ENCODE results near the gene APOBEC3A. TPM values are rescaled to one million over a fixed set of nuclear protein-coding genes. Genes with fewer than 3 reads are reported as not detected.
A peak's percentile ranks its signal among the peaks of the same experiment; 100 is the strongest.
"Not testable (repeated sequence)": the region's sequence is repeated elsewhere in the genome, so short reads cannot be mapped to it uniquely, and the experiment has no call there.

The APOBEC3A gene
- total and polyA plus RNA-seq, 2 experiments from 2014 or later = not detected

DNA sequence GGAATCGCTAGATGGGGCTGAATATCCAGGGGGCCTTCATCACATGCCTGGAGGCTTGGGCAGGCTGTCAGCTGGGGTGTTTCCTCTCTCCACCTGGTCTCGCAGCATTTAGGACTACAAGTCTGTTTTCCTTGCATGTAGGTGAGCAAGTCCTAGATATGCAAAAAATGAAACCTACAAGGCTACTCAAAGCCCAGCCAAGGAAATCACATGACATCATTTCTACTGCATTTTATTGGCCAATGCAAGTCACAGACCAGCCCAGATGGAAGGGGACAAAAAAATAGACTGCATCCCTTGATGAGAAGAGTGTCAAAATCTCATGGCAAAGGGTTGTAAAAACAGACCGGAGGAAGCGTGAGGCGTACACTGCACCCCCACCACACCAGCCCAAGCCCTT, 15.1 kb downstream of the APOBEC3A start:
- no peak for DNase-seq (ENCODE audit: low read depth in 1 of 2, low spot score in 1 of 2)
- H3K27me3 ChIP-seq = no peaks in the 10 kb centered on the region
- TF ChIP-seq, protein P1, sequence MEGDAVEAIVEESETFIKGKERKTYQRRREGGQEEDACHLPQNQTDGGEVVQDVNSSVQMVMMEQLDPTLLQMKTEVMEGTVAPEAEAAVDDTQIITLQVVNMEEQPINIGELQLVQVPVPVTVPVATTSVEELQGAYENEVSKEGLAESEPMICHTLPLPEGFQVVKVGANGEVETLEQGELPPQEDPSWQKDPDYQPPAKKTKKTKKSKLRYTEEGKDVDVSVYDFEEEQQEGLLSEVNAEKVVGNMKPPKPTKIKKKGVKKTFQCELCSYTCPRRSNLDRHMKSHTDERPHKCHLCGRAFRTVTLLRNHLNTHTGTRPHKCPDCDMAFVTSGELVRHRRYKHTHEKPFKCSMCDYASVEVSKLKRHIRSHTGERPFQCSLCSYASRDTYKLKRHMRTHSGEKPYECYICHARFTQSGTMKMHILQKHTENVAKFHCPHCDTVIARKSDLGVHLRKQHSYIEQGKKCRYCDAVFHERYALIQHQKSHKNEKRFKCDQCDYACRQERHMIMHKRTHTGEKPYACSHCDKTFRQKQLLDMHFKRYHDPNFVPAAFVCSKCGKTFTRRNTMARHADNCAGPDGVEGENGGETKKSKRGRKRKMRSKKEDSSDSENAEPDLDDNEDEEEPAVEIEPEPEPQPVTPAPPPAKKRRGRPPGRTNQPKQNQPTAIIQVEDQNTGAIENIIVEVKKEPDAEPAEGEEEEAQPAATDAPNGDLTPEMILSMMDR (IDR thresholded peaks at IDR 0.05; ENCODE audit: low read depth, low read length) = no peak
- no peak overlapping the region for H3K27ac ChIP-seq
- no peak overlapping the region for H3K4me3 ChIP-seq
- H3K4me1 ChIP-seq (ENCODE audit: low read depth) = no peaks in the 10 kb centered on the region
- no peaks in the 10 kb centered on the region for H3K9me3 ChIP-seq (ENCODE audit: low read depth)
- no peaks in the 10 kb centered on the region for H3K36me3 ChIP-seq

DNA sequence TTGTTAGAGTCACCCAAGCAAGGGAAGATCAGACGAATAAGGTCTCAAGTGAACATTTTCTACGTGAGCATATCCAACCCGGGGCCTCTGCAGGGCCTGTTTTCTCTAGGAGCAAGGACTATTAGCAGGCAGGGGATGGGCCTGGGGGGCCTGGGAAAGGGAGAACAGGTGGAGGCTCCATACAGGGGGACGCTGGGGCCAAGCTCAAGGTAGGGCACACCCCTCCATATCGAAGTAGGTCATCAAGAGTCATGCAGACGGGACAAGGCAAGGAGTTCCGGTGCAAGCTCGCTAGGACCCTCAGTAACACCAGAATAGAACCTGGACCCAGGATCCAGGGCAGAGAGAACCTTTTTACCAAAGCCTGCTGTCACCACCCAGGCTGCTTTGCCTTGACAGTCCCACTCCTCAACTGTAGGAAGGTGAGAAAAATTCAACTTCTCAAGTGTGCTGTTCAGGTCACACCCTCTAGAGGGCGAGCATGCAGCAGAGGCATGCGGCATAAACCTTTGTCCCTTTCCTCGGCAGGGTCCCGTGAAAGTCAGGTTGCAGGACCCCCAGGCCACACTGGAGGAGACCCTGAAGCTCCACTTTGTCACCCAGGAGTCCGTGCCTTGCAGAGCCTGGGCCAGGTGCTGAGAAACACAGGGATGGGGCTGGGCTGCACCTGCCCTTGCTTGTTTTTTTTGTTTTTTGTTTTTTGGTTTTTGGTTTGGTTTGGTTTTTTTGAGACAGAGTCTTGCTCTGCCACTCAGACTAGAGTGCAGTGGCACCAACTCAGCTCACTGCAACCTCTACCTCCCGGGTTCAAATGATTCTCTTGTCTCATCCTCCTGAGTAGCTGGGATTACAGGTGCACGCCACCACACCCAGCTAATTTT, 16.1 kb downstream of the APOBEC3A start:
- no peaks in the 10 kb centered on the region for H3K36me3 ChIP-seq
- TF ChIP-seq, protein P1 (IDR thresholded peaks at IDR 0.05; ENCODE audit: low read depth, low read length) = peak; percentile 86
- no peaks in the 10 kb centered on the region for H3K4me1 ChIP-seq (ENCODE audit: low read depth)
- H3K27ac ChIP-seq = no peak overlapping the region
- no peak overlapping the region for H3K4me3 ChIP-seq
- DNase-seq (ENCODE audit: low read depth in 1 of 2, low spot score in 1 of 2) = peak; percentile 40 to 69
- H3K27me3 ChIP-seq = no peaks in the 10 kb centered on the region
- H3K9me3 ChIP-seq (ENCODE audit: low read depth) = no peaks in the 10 kb centered on the region

DNA sequence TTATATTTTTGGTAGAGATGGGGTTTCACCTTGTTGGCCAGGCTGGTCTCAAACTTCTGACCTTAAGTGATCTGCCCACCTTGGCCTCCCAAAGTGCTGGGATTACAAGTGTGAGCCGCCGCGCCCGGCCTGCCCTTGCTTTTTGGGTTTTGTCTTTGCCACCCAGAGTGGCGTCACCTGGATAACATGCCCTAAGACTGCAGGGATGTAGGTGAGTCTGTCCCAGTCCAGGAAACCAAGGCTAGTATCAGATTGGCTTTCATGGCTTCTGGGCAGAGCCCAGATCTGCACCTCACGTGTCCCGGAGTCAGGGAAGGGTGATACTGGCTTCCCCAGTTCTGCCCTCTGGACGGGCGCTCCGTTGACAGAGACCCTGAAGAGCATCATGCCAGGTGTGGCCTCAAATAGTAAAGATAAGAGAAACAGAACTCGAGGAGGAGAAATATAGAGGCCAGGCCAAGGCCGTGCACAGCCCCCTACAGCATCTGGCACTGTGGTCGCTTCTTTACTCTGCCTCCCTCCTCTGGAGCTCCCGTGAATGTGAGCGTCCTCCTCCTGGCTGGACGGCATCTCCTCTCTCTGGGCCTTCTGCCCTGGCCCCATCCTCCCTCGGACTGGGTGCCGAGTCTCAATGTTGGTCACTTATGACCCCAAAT, 16.9 kb downstream of the APOBEC3A start:
- TF ChIP-seq, protein P1 (IDR thresholded peaks at IDR 0.05; ENCODE audit: low read depth, low read length) = no peak
- Histone ChIP-seq H3K36me3 (no peaks in the 10 kb centered on the region), H3K9me3 (ENCODE audit: low read depth) (no peaks in the 10 kb centered on the region), H3K27me3 (no peaks in the 10 kb centered on the region), H3K4me3 (no peak overlapping the region), H3K4me1 (ENCODE audit: low read depth) (no peaks in the 10 kb centered on the region), H3K27ac (no peak overlapping the region)
- no peak for DNase-seq (ENCODE audit: low read depth in 1 of 2, low spot score in 1 of 2)

DNA sequence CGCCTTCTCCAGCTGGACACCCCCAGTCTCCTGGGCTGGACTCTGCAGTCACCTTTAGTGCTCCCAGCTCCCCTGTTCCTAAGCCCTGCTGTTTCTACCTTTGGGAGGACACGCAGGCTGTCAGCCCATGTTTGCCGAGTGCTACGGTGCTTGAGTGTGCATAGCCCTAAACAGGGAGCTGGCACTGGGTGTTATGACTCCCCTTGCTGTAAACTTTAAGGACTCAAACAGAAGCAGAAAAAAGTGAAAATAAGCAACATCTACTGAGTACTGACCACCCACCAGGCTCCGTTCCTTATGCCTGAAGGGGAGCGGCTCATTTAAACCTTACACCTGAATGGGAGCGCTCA, 17.4 kb downstream of the APOBEC3A start:
- H3K4me3 ChIP-seq = no peak overlapping the region
- DNase-seq (ENCODE audit: low read depth in 1 of 2, low spot score in 1 of 2) = no peak
- H3K9me3 ChIP-seq (ENCODE audit: low read depth) = no peaks in the 10 kb centered on the region
- no peaks in the 10 kb centered on the region for H3K27me3 ChIP-seq
- TF ChIP-seq, protein P1 (IDR thresholded peaks at IDR 0.05; ENCODE audit: low read depth, low read length) = no peak
- no peak overlapping the region for H3K27ac ChIP-seq
- no peaks in the 10 kb centered on the region for H3K4me1 ChIP-seq (ENCODE audit: low read depth)
- H3K36me3 ChIP-seq = no peaks in the 10 kb centered on the region

DNA sequence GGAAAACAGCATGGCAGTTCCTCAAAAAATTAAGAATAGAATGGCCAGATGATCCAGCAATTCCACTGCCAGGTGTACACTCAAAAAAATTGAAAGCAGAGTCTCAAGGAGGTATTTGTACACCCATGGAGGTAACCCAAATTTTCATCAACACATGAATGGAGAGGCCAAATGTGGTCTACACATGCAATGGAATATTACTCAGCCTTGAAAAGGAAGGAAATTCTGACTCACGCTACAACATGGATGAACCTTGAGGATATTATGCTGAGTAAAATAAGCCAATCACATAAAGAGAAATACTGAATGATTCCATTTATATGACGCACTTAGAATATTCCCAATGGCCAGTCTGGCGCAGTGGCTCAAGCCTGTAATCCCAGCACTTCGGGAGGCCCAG, 19.9 kb downstream of the APOBEC3A start:
- not testable (repeated sequence) for H3K36me3 ChIP-seq; H3K4me1 ChIP-seq (ENCODE audit: low read depth); H3K4me3 ChIP-seq; DNase-seq (ENCODE audit: low read depth in 1 of 2, low spot score in 1 of 2); H3K27me3 ChIP-seq; H3K9me3 ChIP-seq (ENCODE audit: low read depth); H3K27ac ChIP-seq

DNA sequence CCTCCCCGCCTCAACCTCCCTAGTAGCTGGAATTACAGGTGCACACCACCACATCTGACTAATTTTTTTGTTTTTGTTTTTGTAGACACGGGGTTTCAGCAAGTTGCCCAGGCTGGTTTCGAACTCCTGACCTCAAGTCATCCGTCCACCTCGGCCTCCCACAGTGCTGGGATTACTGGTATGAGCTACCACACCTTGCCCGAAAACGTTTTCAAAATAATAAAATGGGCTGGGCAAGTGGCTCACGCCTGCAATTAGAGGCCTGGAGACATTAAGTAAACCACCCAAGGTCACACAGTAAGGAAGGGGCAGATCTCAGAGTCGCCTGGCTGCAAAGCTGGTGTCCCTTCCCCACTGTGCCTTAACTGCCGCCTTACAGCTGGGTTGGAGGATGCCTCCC, 23.2 kb downstream of the APOBEC3A start:
- not testable (repeated sequence) for H3K4me1 ChIP-seq (ENCODE audit: low read depth); H3K4me3 ChIP-seq; H3K36me3 ChIP-seq; H3K27ac ChIP-seq; H3K9me3 ChIP-seq (ENCODE audit: low read depth); H3K27me3 ChIP-seq; DNase-seq (ENCODE audit: low read depth in 1 of 2, low spot score in 1 of 2)

Measured in cardiac muscle cell (in vitro differentiated cells and primary cell).